NCI-H1105 treated with DMSO at 0.1 percent for 48 hours (cell line): Measurements from ENCODE around the gene ARSA.

Experiments used
- DNase-seq: peaks from one replicate; lab custom pipeline; 2025; lab: John Stamatoyannopoulos, UW

Gene ARSA

DNA sequence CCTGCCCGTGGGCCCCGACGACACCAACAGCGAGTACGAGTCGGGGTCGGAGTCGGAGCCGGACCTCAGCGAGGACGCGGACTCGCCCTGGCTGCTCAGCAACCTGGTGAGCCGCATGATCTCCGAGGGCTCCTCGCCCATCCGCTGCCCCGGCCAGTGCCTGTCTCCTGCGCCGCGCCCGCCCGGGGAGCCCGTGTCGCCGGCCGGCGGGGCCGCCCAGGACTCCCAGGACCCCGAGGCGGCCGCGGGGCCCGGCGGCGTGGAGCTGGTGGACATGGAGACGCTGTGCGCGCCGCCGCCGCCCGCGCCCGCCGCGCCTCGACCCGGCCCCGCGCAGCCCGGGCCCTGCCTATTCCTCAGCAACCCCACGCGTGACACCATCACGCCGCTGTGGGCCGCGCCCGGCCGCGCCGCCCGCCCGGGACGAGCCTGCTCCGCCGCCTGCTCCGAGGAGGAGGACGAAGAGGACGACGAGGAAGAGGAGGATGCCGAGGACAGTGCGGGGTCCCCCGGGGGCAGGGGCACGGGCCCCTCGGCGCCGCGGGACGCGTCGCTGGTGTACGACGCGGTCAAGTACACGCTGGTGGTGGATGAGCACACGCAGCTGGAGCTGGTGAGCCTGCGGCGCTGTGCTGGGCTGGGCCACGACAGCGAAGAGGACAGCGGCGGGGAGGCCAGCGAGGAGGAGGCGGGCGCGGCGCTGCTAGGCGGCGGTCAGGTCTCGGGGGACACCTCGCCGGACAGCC, 23.5 kb downstream of the ARSA start:
- no peak for DNase-seq

GRCh38 chr22:50603511-50604255, 24.3 kb downstream of the ARSA start:
- no peak for DNase-seq

- DNase-seq, result no peak
Measured at GRCh38 chr22:50602338-50602700, 25.6 kb downstream of the ARSA start.

DNA sequence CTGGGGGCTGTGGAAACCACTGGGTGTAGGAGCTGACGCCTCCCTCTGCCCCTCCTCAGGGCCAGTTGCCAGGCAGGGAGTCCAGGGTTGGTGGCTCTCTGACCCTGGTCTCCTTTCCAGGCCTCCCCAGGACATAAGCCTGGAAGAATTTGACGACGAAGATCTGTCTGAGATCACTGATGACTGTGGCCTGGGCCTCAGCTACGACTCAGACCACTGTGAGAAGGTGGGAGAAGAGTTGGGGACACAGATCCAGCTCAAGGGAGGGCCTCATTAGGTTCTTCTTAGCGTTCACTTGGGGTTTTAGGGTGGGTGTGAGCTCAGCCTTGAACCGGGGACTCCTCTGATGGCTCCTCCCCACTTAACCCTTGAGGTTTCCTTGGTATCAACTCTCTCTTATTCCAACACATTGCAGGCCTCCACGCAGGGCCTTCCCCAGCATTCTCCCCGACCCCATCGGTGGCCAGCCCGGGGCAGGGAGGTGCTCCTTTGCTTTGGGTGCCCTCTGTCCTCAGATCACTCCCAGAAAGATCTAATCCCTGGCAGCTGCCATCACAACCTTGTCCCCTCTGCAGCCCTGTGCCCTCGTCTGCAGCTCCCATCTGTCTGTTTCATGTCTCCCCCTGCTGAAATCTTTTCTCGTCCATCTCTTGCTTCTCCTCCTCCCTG, 26.1 kb downstream of the ARSA start:
- DNase-seq, result no peak

GRCh38 chr22:50600967-50601668, 26.8 kb downstream of the ARSA start:
- no peak for DNase-seq

DNA sequence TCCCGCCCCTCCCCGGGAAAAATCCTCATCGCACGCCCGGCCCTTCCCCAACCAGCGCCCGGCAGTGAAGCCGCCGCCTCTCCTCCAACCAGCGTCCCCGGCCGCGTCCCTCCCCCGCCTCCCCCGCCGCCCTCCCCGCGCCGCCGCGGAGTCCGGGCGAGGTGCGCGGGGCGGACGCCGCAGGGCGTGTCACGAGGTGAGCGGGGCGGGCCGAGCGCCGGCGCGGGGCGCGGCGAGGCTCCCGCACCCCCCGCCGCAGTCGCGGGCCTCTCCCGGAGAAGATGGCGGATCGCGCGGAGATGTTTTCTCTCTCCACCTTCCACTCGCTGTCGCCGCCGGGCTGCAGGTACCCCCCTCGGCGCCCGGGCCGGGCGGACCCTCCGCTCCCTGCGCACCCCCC, 27.4 kb downstream of the ARSA start, which contains the start of gene MAPK8IP2:
Gene MAPK8IP2, plus strand, starts transcription at position 256 of the 400 bp plus-strand sequence. Its CDS starts 26 bp downstream, at position 282.
- peak; percentile 35 for DNase-seq

- no peak for DNase-seq
Measured at GRCh38 chr22:50599816-50600455, 28.0 kb downstream of the ARSA start.

GRCh38 chr22:50597097-50597496, 30.9 kb downstream of the ARSA start:
- no peak for DNase-seq

- no peak for DNase-seq
Measured at GRCh38 chr22:50595189-50595588, 32.8 kb downstream of the ARSA start.

DNA sequence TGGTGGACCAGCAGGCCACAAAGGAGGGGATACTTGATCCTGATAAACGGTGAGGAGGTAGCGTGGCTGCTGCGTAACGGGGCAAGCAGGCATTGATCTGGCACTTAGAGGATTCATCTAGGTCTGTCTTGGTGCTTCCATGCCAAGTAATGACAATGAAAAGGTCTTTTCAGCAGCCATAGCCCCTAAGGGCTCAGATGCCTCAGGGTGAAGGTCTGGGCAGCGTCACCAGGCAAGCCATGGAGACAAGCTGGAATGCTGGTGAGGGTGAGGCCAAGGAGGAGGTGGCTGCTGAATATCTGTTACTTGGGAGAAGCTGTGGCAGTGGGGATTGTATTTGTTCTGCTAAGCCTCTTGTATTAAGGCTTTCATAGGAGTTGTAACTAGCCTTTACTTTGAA, 40.5 kb downstream of the ARSA start:
- DNase-seq, result no peak

DNA sequence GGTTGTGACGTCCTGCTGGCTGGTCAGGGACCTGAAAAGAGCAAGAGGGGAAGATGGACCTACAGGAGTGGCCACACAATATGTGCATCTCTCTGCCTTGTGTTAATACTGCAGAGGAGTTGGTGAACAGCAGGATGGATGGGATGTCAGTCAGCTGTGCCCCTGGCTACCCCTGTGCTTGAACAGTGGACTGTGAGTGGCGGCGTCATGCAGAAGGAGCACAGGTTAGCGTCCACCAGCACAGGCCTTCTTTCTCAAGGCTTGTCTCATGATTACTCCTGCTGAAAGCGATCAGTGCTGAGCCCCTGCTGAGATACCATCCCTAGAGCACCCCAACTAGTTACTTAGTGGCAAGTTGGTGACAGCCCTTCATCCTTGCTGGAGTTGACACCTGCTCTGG, 41.5 kb downstream of the ARSA start:
- no peak for DNase-seq

- no peak for DNase-seq
Measured at GRCh38 chr22:50585781-50586180, 42.2 kb downstream of the ARSA start.

DNA sequence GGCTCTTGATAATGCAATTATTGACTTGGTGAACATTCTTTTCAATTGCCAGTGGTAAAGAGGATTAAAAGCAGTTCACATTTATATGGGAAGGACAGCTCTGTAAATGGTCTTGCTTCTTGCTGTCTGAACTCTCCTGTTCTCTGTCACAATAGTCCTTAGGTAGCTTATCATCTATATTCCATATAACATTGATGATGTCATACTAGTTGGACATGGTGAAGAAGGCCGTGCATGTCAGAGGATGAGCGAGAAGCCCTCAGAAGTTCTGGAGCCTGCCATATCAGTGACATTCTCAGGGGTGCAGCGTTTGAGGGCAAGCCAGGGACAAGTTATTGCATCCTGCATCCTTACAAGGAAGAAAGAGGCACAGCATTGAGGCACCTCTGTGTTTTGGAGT, 42.7 kb downstream of the ARSA start:
- no peak for DNase-seq

GRCh38 chr22:50584106-50585096, 43.6 kb downstream of the ARSA start:
- no peak for DNase-seq

GRCh38 chr22:50583294-50583861, 44.6 kb downstream of the ARSA start:
- no peak for DNase-seq

- peak; percentile 98 for DNase-seq
Measured at GRCh38 chr22:50582493-50583293, 45.3 kb downstream of the ARSA start, which contains the start of gene CHKB. CHKB (minus strand) TSS chr22:50582849; CDS start chr22:50582781, 68 bp downstream.

GRCh38 chr22:50581950-50582492, 45.9 kb downstream of the ARSA start:
- peak; percentile 57 for DNase-seq

DNA sequence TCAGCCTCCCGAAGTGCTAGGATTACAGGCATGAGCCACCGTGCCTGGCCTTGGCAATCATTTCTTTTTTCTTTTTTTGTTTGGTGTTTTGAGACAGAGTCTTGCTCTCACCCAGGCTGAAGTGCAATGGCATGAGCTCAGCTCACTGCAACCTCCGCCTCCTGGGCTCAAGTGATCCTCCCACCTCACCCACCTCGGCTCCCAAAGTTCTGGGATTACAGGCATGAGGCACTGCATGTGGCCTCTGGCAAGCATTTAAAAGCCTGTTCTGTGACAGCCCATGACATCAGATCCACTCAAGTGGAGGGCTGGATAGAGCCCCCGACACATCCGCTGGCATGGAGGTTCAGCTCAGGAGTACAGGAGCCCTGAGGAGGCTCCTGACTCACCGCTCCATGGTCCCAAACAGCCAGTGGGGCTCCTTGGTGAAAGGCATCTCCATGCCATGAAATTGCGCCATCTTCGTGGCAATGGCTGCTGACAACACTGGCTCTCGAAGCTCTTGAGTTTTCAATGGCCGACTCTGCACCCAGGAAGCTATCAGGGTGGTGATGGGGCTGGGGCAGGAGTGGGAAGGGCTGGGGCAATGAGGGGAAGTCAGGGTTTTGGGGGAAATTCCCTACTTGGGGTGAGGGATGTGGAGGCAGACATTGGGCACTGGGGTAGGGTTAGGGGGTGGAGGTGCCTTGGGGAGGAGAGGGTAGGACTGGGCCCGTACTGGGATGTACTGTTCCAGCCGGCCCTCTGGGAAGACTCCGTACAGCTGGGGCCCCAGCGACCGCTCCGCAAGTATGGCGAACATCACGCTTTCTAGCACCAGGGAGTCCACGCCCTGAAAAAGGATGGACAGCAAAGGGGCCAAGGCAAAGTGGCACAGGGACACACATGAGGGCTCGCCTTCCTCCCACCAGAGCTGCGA, 46.7 kb downstream of the ARSA start:
- no peak for DNase-seq
